Measurements from ENCODE around the gene KCTD5.

- TF ChIP-seq POLR2A (IDR thresholded peaks at IDR 0.05; ENCODE audit: low read length) (no peak), GATA1 (IDR thresholded peaks at IDR 0.05; ENCODE audit: low read depth, low read length) (no peak)
Measured at GRCh38 chr16:2675714-2676113, 6.6 kb upstream of the KCTD5 start.
